ENCODE data around the gene PDHA1. TPM values are rescaled to one million over a fixed set of nuclear protein-coding genes. Genes with fewer than 3 reads are reported as not detected.

The PDHA1 gene
- total RNA-seq, 1 donor = 26.4 TPM

DNA sequence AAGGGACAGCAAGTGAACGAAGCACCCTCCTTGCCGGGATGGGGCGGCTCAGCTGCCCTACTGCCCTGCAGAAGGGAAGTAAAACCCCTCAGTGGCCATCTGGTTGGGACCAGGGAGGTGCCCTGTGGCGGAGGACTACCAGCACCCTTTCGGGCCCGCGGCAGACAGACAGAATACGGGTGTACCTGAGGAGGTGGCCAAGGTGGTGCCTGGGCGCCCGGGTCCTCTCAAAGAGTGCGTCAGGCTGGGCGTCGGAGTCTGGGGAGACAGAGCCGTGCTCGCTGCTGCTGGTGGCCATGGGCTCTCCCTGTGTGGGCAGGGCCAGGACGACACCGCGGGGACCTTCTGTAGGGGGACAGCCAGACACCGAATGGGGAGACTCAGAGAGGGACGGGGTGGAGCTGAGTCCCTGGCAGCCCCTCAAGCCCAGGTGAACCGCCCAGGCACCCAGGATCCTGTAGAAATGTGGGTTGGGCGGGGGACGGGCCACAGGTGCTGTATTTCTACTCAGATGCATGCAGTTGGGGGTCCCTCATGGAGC is 29.7 kb downstream of the PDHA1 start:
- H3K4me3 ChIP-seq (ENCODE audit: insufficient read depth, low read length) = no peak overlapping the region
- no peak overlapping the region for H3K27ac ChIP-seq (ENCODE audit: low read depth, low read length)
- H3K27me3 ChIP-seq (ENCODE audit: insufficient read depth, low read length) = peaks cover 8% of the 10 kb centered on the region
- H4K20me1 ChIP-seq (ENCODE audit: insufficient read depth, low read length) = no peaks in the 10 kb centered on the region
- no peaks in the 10 kb centered on the region for H3K9me3 ChIP-seq (ENCODE audit: low read depth, low read length)
- H3K4me2 ChIP-seq (ENCODE audit: insufficient read depth, low read length) = peak overlapping the region; percentile 32
- TF ChIP-seq, protein P1, sequence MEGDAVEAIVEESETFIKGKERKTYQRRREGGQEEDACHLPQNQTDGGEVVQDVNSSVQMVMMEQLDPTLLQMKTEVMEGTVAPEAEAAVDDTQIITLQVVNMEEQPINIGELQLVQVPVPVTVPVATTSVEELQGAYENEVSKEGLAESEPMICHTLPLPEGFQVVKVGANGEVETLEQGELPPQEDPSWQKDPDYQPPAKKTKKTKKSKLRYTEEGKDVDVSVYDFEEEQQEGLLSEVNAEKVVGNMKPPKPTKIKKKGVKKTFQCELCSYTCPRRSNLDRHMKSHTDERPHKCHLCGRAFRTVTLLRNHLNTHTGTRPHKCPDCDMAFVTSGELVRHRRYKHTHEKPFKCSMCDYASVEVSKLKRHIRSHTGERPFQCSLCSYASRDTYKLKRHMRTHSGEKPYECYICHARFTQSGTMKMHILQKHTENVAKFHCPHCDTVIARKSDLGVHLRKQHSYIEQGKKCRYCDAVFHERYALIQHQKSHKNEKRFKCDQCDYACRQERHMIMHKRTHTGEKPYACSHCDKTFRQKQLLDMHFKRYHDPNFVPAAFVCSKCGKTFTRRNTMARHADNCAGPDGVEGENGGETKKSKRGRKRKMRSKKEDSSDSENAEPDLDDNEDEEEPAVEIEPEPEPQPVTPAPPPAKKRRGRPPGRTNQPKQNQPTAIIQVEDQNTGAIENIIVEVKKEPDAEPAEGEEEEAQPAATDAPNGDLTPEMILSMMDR (IDR thresholded peaks at IDR 0.05; ENCODE audit: extremely low read depth, low read depth, low read length) = no peak
- no peaks in the 10 kb centered on the region for H3K79me2 ChIP-seq (ENCODE audit: insufficient read depth, low read length)
- DNase-seq (ENCODE audit: insufficient read length, low spot score, missing footprints) = no peak
- H3K4me1 ChIP-seq (ENCODE audit: insufficient read depth, low read length) = peaks cover 8% of the 10 kb centered on the region
- H3K36me3 ChIP-seq (ENCODE audit: insufficient read depth, low read length) = no peaks in the 10 kb centered on the region
- H2AFZ ChIP-seq (ENCODE audit: low read length) = no peak overlapping the region

DNA sequence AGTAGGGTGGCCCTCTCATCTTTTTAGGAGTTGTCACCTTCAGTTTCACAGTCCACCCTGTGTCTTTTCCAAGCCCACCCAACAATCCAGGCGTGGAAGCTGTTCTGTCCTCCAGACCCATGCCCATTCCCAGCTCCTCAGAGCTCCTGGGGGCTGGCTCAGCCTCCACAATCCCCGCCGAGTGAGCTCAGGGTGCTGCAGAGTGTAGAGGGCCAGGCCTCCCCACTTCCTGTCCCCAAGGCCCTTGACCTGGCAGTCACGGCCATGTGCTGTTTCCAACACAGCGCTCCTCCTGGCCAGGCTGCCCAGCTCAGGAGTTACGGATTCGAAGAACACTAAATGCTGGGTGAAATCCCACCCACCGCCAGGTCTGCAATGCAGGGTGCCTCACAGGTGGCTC is 31.8 kb downstream of the PDHA1 start:
- TF ChIP-seq, protein P1 (IDR thresholded peaks at IDR 0.05; ENCODE audit: extremely low read depth, low read depth, low read length) = no peak

DNA sequence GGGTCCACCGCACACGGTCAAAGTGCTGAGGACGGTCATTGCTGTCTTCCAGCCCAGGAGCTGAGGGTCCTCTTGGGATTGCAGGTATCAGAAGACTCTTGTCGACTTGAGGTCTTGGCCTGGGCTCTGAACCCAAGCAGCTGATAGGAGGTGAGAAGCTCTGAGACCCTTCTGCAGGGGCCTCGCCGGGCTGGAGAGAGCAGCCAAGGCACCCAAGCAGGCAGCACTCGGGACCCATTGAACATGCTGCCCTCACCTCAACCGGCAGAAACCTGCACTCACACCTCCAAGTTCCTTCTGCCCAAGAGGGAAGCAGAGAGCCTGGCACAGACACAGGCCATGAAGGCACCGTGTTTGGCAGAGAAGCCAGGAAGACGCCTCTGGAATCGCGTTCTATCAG is 34.1 kb downstream of the PDHA1 start:
- no peak for DNase-seq (ENCODE audit: insufficient read length, low spot score, missing footprints)
- peaks cover 8% of the 10 kb centered on the region for H3K27me3 ChIP-seq (ENCODE audit: insufficient read depth, low read length)

More for the DNA sequence above, 31.8 kb downstream of the PDHA1 start:
- Histone ChIP-seq H3K36me3 (ENCODE audit: insufficient read depth, low read length) (no peaks in the 10 kb centered on the region), H3K4me2 (ENCODE audit: insufficient read depth, low read length) (no peak overlapping the region), H3K9me3 (ENCODE audit: low read depth, low read length) (no peaks in the 10 kb centered on the region), H3K4me3 (ENCODE audit: insufficient read depth, low read length) (no peak overlapping the region), H3K27ac (ENCODE audit: low read depth, low read length) (no peak overlapping the region), H3K79me2 (ENCODE audit: insufficient read depth, low read length) (no peaks in the 10 kb centered on the region), H2AFZ (ENCODE audit: low read length) (no peak overlapping the region), H3K27me3 (ENCODE audit: insufficient read depth, low read length) (peaks cover 8% of the 10 kb centered on the region), H4K20me1 (ENCODE audit: insufficient read depth, low read length) (no peaks in the 10 kb centered on the region), H3K4me1 (ENCODE audit: insufficient read depth, low read length) (peaks cover 4% of the 10 kb centered on the region)
- peak; percentile 49 for DNase-seq (ENCODE audit: insufficient read length, low spot score, missing footprints)

DNA sequence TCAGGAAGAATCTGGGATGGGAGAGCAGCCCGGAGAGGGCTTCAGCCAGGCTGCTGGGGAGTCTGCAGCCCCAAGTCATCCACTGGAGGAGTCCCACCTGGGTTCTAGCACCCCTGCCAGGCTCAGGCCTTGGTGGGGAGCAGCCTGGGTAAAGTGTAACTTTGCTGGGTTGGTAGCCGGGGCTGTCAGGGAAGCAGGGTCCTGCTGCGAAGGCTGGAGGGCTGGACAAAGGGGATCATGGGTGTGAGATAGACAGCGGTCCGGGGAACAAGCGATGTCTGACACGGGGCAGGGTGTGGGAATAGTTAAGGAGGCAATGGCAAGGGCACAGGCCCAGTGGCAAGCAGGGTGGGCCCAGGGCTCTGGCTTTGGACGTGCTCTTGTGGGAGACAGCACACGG is 37.6 kb downstream of the PDHA1 start:
- Histone ChIP-seq H3K27ac (ENCODE audit: low read depth, low read length) (no peak overlapping the region), H3K36me3 (ENCODE audit: insufficient read depth, low read length) (no peaks in the 10 kb centered on the region), H3K27me3 (ENCODE audit: insufficient read depth, low read length) (no peaks in the 10 kb centered on the region), H3K9me3 (ENCODE audit: low read depth, low read length) (no peaks in the 10 kb centered on the region), H2AFZ (ENCODE audit: low read length) (no peak overlapping the region), H4K20me1 (ENCODE audit: insufficient read depth, low read length) (no peaks in the 10 kb centered on the region), H3K4me3 (ENCODE audit: insufficient read depth, low read length) (no peak overlapping the region), H3K4me1 (ENCODE audit: insufficient read depth, low read length) (no peaks in the 10 kb centered on the region), H3K79me2 (ENCODE audit: insufficient read depth, low read length) (no peaks in the 10 kb centered on the region), H3K4me2 (ENCODE audit: insufficient read depth, low read length) (no peak overlapping the region)
- DNase-seq (ENCODE audit: insufficient read length, low spot score, missing footprints) = no peak
- TF ChIP-seq, protein P1 (IDR thresholded peaks at IDR 0.05; ENCODE audit: extremely low read depth, low read depth, low read length) = no peak

More for the DNA sequence above, 34.1 kb downstream of the PDHA1 start:
- no peaks in the 10 kb centered on the region for H3K79me2 ChIP-seq (ENCODE audit: insufficient read depth, low read length)
- H4K20me1 ChIP-seq (ENCODE audit: insufficient read depth, low read length) = no peaks in the 10 kb centered on the region
- TF ChIP-seq, protein P1 (IDR thresholded peaks at IDR 0.05; ENCODE audit: extremely low read depth, low read depth, low read length) = no peak
- H3K4me1 ChIP-seq (ENCODE audit: insufficient read depth, low read length) = no peaks in the 10 kb centered on the region
- H3K4me3 ChIP-seq (ENCODE audit: insufficient read depth, low read length) = no peak overlapping the region
- no peaks in the 10 kb centered on the region for H3K9me3 ChIP-seq (ENCODE audit: low read depth, low read length)
- no peak overlapping the region for H3K4me2 ChIP-seq (ENCODE audit: insufficient read depth, low read length)
- H3K27ac ChIP-seq (ENCODE audit: low read depth, low read length) = no peak overlapping the region
- no peaks in the 10 kb centered on the region for H3K36me3 ChIP-seq (ENCODE audit: insufficient read depth, low read length)
- H2AFZ ChIP-seq (ENCODE audit: low read length) = no peak overlapping the region
